ENCODE results near the gene LRRC7. TPM values are rescaled to one million over a fixed set of nuclear protein-coding genes. Genes with fewer than 3 reads are reported as not detected.
"Not testable (repeated sequence)": the region's sequence is repeated elsewhere in the genome, so short reads cannot be mapped to it uniquely, and the experiment has no call there.

LRRC7 gene
- total and polyA plus RNA-seq, 4 experiments from 2014 or later = not detected

DNA sequence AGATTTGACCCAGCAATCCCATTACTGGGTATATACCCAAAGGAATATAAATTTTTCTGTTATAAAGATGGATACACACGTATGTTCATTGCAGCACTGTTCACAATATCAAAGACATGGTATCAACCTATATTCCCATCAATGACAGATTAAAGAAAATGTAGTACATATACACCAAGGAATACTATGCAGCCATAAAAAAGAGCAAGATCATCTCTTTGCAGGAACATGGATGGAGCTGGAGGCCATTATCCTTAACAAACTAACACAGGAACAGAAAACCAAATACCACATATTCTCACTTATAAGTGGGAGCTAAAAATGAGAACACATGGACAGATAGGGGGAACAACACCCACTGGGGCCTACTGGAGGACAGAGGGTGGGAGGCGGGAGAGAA lies 394.7 kb downstream of the LRRC7 start:
- H3K9me3 Mint-ChIP-seq = peaks cover 0 to 16% (median 5%) of the 10 kb centered on the region in 8 donors
- POLR2A ChIA-PET (ENCODE audit: partially characterized antibody); H3K27me3 Mint-ChIP-seq; H3K9me3 ChIP-seq (ENCODE audit: control insufficient read depth in 1 of 2, low read length in 2 of 2); CTCF ChIA-PET (ENCODE audit: partially characterized antibody); intact Hi-C loops (cut with micrococcal nuclease); H3K36me3 ChIP-seq (ENCODE audit: insufficient read depth, low read length); H3K36me3 Mint-ChIP-seq; H3K4me3 ChIP-seq (ENCODE audit: low read length in 2 of 2); H3K4me3 Mint-ChIP-seq; H3K4me1 ChIP-seq (ENCODE audit: insufficient read depth, low read length); DNase-seq; H3K27me3 ChIP-seq (ENCODE audit: insufficient read depth, low read length); H3K27ac ChIP-seq (ENCODE audit: low read depth, low read length); H3K27ac Mint-ChIP-seq; H3K4me1 Mint-ChIP-seq: not testable (repeated sequence)

DNA sequence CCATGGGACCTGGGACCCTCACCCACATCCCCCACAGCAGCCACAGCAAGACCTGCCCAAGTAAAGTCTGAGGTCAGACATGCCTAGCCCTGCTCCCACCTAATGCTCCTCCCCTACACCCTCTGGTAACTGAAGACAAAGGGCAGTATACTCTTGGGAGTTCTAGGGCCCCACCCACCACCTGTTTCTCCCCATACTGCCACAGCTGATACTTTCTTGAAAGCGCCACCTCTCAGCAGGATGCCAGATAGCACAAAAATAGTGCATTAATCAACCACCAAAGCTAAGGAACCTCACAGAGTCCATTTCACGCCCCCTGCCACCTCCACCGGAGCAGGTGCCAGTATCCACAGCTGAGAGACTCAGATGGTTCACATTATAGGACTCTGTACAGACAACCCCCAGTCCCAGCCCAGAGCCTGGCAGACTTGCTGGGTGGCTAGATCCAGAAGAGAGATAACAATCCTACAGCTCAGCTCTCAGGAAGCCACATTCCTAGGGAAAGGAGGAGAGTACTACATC lies 399.6 kb downstream of the LRRC7 start:
- Histone ChIP-seq H3K4me1 (ENCODE audit: insufficient read depth, low read length) (no peaks in the 10 kb centered on the region), H3K4me3 (ENCODE audit: low read length in 2 of 2) (no peak overlapping the region), H3K27me3 (ENCODE audit: insufficient read depth, low read length) (no peaks in the 10 kb centered on the region), H3K36me3 (ENCODE audit: insufficient read depth, low read length) (no peaks in the 10 kb centered on the region), H3K27ac (ENCODE audit: low read depth, low read length) (no peak overlapping the region), H3K9me3 (ENCODE audit: control insufficient read depth in 1 of 2, low read length in 2 of 2) (no peaks in the 10 kb centered on the region)
- no peaks in the 10 kb centered on the region for H3K27me3 Mint-ChIP-seq
- intact Hi-C loops (cut with micrococcal nuclease) = no loop called here
- H3K36me3 Mint-ChIP-seq = no peaks in the 10 kb centered on the region
- no peak overlapping the region for H3K4me3 Mint-ChIP-seq
- no peak for DNase-seq
- no peaks in the 10 kb centered on the region for H3K4me1 Mint-ChIP-seq
- POLR2A ChIA-PET (ENCODE audit: partially characterized antibody) = no interaction called here
- H3K27ac Mint-ChIP-seq = no peak overlapping the region
- H3K9me3 Mint-ChIP-seq = peaks cover 4 to 25% (median 7%) of the 10 kb centered on the region in 8 donors
- CTCF ChIA-PET (ENCODE audit: partially characterized antibody) = no interaction called here

DNA sequence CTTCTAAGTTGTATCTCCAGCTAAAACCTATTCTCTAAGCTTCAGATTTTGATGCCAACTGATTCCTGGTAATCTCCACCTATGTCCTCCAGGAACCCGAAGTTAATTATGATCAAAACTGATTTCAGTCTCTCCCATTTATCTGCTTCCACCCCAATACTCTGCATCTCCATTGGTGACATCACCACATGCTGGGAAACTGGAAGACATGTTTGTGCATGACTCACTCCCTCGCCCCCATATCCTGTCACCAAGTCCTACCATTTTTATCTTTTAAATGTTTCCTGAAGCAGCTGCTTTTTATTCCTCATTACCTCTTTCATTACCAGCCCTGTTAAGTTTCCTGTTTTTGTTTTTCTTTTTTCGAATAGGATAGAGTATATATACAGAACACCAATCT lies 409.2 kb downstream of the LRRC7 start:
- H3K27me3 Mint-ChIP-seq = no peaks in the 10 kb centered on the region
- DNase-seq = no peak
- no peaks in the 10 kb centered on the region for H3K36me3 Mint-ChIP-seq
- intact Hi-C loops (cut with micrococcal nuclease) = no loop called here
- H3K4me1 Mint-ChIP-seq = no peaks in the 10 kb centered on the region
- H3K27ac Mint-ChIP-seq = no peak overlapping the region
- no peaks in the 10 kb centered on the region for H3K27me3 ChIP-seq (ENCODE audit: insufficient read depth, low read length)
- no peak overlapping the region for H3K4me3 ChIP-seq (ENCODE audit: low read length in 2 of 2)
- no peak overlapping the region for H3K4me3 Mint-ChIP-seq
- H3K4me1 ChIP-seq (ENCODE audit: insufficient read depth, low read length) = no peaks in the 10 kb centered on the region
- no peak overlapping the region for H3K27ac ChIP-seq (ENCODE audit: low read depth, low read length)
- ChIA-PET CTCF (ENCODE audit: partially characterized antibody) (no interaction called here), POLR2A (ENCODE audit: partially characterized antibody) (no interaction called here)
- no peaks in the 10 kb centered on the region for H3K36me3 ChIP-seq (ENCODE audit: insufficient read depth, low read length)
- H3K9me3 Mint-ChIP-seq = peaks cover 0 to 5% (median 0%) of the 10 kb centered on the region in 8 donors
- H3K9me3 ChIP-seq (ENCODE audit: control insufficient read depth in 1 of 2, low read length in 2 of 2) = no peaks in the 10 kb centered on the region

DNA sequence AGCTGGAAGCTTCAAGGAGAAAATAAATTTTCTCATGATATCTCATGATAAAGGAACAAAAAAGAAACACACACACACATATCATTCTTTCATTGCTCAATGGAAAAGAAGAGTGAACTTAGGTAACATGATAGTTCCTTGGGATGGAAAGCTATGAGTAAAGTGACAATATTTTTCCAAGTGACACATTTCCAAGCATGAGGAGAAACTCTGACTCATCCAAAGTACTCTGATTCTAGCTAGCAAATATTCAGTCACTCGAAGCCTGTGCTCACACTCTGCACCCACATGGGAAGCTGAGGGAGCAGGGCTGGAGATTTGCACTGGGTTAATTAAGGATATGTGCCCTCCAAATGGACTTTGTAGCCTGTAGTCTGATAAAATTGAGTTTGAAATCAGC lies 415.3 kb downstream of the LRRC7 start:
- no peak overlapping the region for H3K27ac Mint-ChIP-seq
- H3K27me3 Mint-ChIP-seq = no peaks in the 10 kb centered on the region
- Histone ChIP-seq H3K36me3 (ENCODE audit: insufficient read depth, low read length) (no peaks in the 10 kb centered on the region), H3K27ac (ENCODE audit: low read depth, low read length) (no peak overlapping the region), H3K27me3 (ENCODE audit: insufficient read depth, low read length) (no peaks in the 10 kb centered on the region), H3K4me3 (ENCODE audit: low read length in 2 of 2) (no peak overlapping the region), H3K9me3 (ENCODE audit: control insufficient read depth in 1 of 2, low read length in 2 of 2) (no peaks in the 10 kb centered on the region), H3K4me1 (ENCODE audit: insufficient read depth, low read length) (no peaks in the 10 kb centered on the region)
- ChIA-PET POLR2A (ENCODE audit: partially characterized antibody) (no interaction called here), CTCF (ENCODE audit: partially characterized antibody) (no interaction called here)
- H3K4me1 Mint-ChIP-seq = no peaks in the 10 kb centered on the region
- H3K9me3 Mint-ChIP-seq = peaks cover 0 to 6% (median 0%) of the 10 kb centered on the region in 8 donors
- H3K36me3 Mint-ChIP-seq = no peaks in the 10 kb centered on the region
- H3K4me3 Mint-ChIP-seq = no peak overlapping the region
- intact Hi-C loops (cut with micrococcal nuclease) = no loop called here
- DNase-seq = no peak

DNA sequence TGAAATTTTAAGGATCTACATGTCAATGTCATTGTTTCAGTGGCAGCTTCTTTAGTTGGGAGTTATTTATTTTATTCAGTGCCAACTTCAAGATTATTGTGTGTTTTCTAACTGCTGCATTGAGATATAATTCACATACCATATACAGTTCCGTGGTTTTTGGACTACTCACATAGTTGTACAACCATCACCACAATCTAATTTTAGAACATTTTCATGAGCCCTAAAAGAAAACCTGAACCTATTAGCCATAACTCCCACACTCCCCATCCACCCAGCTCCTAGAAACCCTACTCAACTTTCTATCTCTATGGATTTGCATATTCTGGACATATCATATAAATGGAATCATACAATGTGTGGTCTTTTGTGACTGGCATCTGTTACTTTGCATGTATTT lies 417.7 kb downstream of the LRRC7 start:
- CTCF ChIA-PET (ENCODE audit: partially characterized antibody) = no interaction called here

DNA sequence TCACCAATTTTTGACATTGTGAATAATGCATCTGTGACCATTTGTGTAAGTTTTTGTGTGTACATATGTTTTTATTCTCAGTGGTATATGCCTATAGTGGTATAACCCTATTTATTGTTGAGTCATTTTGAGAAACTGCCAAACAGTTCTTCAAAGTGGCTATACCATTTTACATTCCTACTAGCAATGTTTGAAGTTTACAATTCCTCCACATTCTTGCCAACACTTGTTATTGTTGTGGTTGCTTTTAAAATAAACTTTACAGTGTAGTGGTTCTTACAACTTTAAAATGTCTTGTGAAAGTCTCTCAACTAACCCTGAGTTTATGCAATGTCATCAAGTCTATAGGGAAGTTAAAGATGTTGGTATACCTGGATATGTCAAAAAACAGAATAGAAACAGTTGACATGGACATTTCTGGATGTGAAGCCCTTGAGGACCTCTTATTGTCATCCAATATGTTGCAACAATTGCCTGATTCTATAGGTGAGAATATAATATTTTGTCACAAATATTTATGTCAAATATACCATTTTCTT lies 418.2 kb downstream of the LRRC7 start:
- DNase-seq = no peak
- no peaks in the 10 kb centered on the region for H3K27me3 ChIP-seq (ENCODE audit: insufficient read depth, low read length)
- H3K36me3 Mint-ChIP-seq = no peaks in the 10 kb centered on the region
- no peak overlapping the region for H3K4me3 ChIP-seq (ENCODE audit: low read length in 2 of 2)
- peaks cover 0 to 6% (median 0%) of the 10 kb centered on the region in 8 donors for H3K9me3 Mint-ChIP-seq
- H3K9me3 ChIP-seq (ENCODE audit: control insufficient read depth in 1 of 2, low read length in 2 of 2) = no peaks in the 10 kb centered on the region
- no peak overlapping the region for H3K27ac Mint-ChIP-seq
- intact Hi-C loops (cut with micrococcal nuclease) = no loop called here
- H3K27me3 Mint-ChIP-seq = no peaks in the 10 kb centered on the region
- H3K4me1 Mint-ChIP-seq = no peaks in the 10 kb centered on the region
- no peaks in the 10 kb centered on the region for H3K36me3 ChIP-seq (ENCODE audit: insufficient read depth, low read length)
- no peak overlapping the region for H3K4me3 Mint-ChIP-seq
- ChIA-PET POLR2A (ENCODE audit: partially characterized antibody) (no interaction called here), CTCF (ENCODE audit: partially characterized antibody) (no interaction called here)
- no peak overlapping the region for H3K27ac ChIP-seq (ENCODE audit: low read depth, low read length)
- no peaks in the 10 kb centered on the region for H3K4me1 ChIP-seq (ENCODE audit: insufficient read depth, low read length)

More for the DNA sequence above, 417.7 kb downstream of the LRRC7 start:
- no peak overlapping the region for H3K4me3 Mint-ChIP-seq
- no peaks in the 10 kb centered on the region for H3K36me3 Mint-ChIP-seq
- POLR2A ChIA-PET (ENCODE audit: partially characterized antibody) = no interaction called here
- no peaks in the 10 kb centered on the region for H3K4me1 Mint-ChIP-seq
- no peak for DNase-seq
- no peaks in the 10 kb centered on the region for H3K27me3 Mint-ChIP-seq
- Histone ChIP-seq H3K36me3 (ENCODE audit: insufficient read depth, low read length) (no peaks in the 10 kb centered on the region), H3K4me3 (ENCODE audit: low read length in 2 of 2) (no peak overlapping the region), H3K27ac (ENCODE audit: low read depth, low read length) (no peak overlapping the region), H3K27me3 (ENCODE audit: insufficient read depth, low read length) (no peaks in the 10 kb centered on the region), H3K9me3 (ENCODE audit: control insufficient read depth in 1 of 2, low read length in 2 of 2) (no peaks in the 10 kb centered on the region), H3K4me1 (ENCODE audit: insufficient read depth, low read length) (no peaks in the 10 kb centered on the region)
- peaks cover 0 to 6% (median 0%) of the 10 kb centered on the region in 8 donors for H3K9me3 Mint-ChIP-seq
- no peak overlapping the region for H3K27ac Mint-ChIP-seq
- intact Hi-C loops (cut with micrococcal nuclease) = no loop called here

DNA sequence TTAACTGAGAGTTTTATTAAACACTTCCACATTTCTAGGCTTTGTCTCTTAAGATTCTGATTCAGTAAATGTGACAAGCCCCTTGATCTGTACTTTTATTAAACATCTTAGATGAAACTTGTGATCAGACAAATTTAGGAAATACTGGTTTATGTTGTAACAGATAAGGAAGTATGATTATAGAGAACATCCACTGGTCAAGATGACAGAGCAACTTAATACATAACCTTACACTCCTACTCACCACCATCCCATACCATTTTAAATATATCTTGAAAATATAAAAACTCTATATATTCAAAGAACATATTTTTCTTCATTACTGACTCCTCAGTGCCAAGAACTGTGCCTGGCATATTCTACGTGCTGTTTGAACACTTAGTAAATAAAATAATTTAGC lies 420.2 kb downstream of the LRRC7 start:
- no peaks in the 10 kb centered on the region for H3K4me1 Mint-ChIP-seq
- no peaks in the 10 kb centered on the region for H3K27me3 ChIP-seq (ENCODE audit: insufficient read depth, low read length)
- no peak overlapping the region for H3K4me3 Mint-ChIP-seq

DNA sequence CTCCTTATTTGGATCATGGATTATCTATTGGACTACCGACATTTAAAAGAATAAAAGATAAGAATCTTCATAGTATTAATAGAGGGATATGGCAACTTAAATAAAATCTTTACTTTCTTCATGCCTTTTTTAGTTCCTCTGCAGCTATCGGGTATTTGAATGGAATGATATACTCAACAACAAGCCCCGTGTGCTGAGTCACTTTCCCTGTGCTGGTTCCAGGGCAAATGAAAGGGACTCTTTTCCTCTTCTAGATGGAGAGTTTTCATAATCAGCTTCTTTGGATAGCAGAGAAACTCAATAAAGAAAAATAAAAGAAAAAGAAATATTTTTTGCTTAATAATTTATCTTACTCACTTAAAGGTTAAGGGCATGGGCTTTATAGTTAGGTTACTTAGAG lies 423.9 kb downstream of the LRRC7 start:
- no peaks in the 10 kb centered on the region for H3K4me1 Mint-ChIP-seq
- no peaks in the 10 kb centered on the region for H3K36me3 ChIP-seq (ENCODE audit: insufficient read depth, low read length)
- ChIA-PET CTCF (ENCODE audit: partially characterized antibody) (no interaction called here), POLR2A (ENCODE audit: partially characterized antibody) (no interaction called here)
- H3K27me3 ChIP-seq (ENCODE audit: insufficient read depth, low read length) = no peaks in the 10 kb centered on the region
- H3K36me3 Mint-ChIP-seq = no peaks in the 10 kb centered on the region
- no peaks in the 10 kb centered on the region for H3K27me3 Mint-ChIP-seq
- no peak overlapping the region for H3K4me3 Mint-ChIP-seq
- intact Hi-C loops (cut with micrococcal nuclease) = no loop called here
- no peak overlapping the region for H3K27ac ChIP-seq (ENCODE audit: low read depth, low read length)
- no peak overlapping the region for H3K27ac Mint-ChIP-seq
- H3K4me1 ChIP-seq (ENCODE audit: insufficient read depth, low read length) = no peaks in the 10 kb centered on the region
- no peaks in the 10 kb centered on the region for H3K9me3 ChIP-seq (ENCODE audit: control insufficient read depth in 1 of 2, low read length in 2 of 2)
- H3K9me3 Mint-ChIP-seq = no peaks in the 10 kb centered on the region
- H3K4me3 ChIP-seq (ENCODE audit: low read length in 2 of 2) = no peak overlapping the region
- no peak for DNase-seq

More for the DNA sequence above, 420.2 kb downstream of the LRRC7 start:
- no peak for DNase-seq
- Mint-ChIP-seq H3K36me3 (no peaks in the 10 kb centered on the region), H3K27me3 (no peaks in the 10 kb centered on the region), H3K27ac (no peak overlapping the region), H3K9me3 (peaks cover 0 to 6% (median 0%) of the 10 kb centered on the region in 8 donors)
- H3K36me3 ChIP-seq (ENCODE audit: insufficient read depth, low read length) = no peaks in the 10 kb centered on the region
- H3K27ac ChIP-seq (ENCODE audit: low read depth, low read length) = no peak overlapping the region
- intact Hi-C loops (cut with micrococcal nuclease) = no loop called here
- no peak overlapping the region for H3K4me3 ChIP-seq (ENCODE audit: low read length in 2 of 2)
- no peaks in the 10 kb centered on the region for H3K9me3 ChIP-seq (ENCODE audit: control insufficient read depth in 1 of 2, low read length in 2 of 2)
- ChIA-PET CTCF (ENCODE audit: partially characterized antibody) (no interaction called here), POLR2A (ENCODE audit: partially characterized antibody) (no interaction called here)
- no peaks in the 10 kb centered on the region for H3K4me1 ChIP-seq (ENCODE audit: insufficient read depth, low read length)

Data from CD4-positive, alpha-beta memory T cell (primary cell).